Hepatocyte (in vitro differentiated cells): ENCODE measurements around the gene SH3TC1. TPM values are rescaled to one million over a fixed set of nuclear protein-coding genes. Genes with fewer than 3 reads are reported as not detected.

Experiments used
- DNase-seq: peaks from one replicate; pipeline ENCODE4 v3.0.0-alpha.2; 2016; ENCODE audit warnings: low spot score
- H2AFZ ChIP-seq: fragments of 200-600 bp; sonication (generic); 2 replicates; pipeline ENCODE4 v1.6.0; 2016; ENCODE audit warnings: antibody characterized with exemption, mild to moderate bottlenecking
- H3K27ac ChIP-seq: fragments of 200-600 bp; sonication (generic); 2 replicates; pipeline ENCODE4 v1.5.1; 2016; ENCODE audit warnings: mild to moderate bottlenecking
- H3K27me3 ChIP-seq: fragments of 200-600 bp; sonication (generic); 2 replicates; pipeline ENCODE4 v1.6.1; 2016
- H3K36me3 ChIP-seq: fragments of 200-600 bp; sonication (generic); replicated peaks from 2 replicates; pipeline ENCODE4 v1.5.1; 2016; ENCODE audit warnings: low read depth; ENCODE audit not compliant: insufficient read depth
- H3K4me1 ChIP-seq: fragments of 200-600 bp; sonication (generic); 2 replicates; pipeline ENCODE4 v1.5.1; 2016; ENCODE audit warnings: mild to moderate bottlenecking, moderate library complexity; ENCODE audit not compliant: insufficient read depth
- H3K4me2 ChIP-seq: fragments of 200-600 bp; sonication (generic); 2 replicates; pipeline ENCODE4 v1.6.0; 2016
- H3K4me3 ChIP-seq: fragments of 200-600 bp; sonication (generic); 2 replicates; pipeline ENCODE4 v1.5.1; 2016; ENCODE audit warnings: mild to moderate bottlenecking
- H3K79me2 ChIP-seq: fragments of 200-600 bp; sonication (generic); 2 replicates; pipeline ENCODE4 v1.6.0; 2017; ENCODE audit warnings: mild to moderate bottlenecking
- H3K9me2 ChIP-seq: fragments of 200-600 bp; sonication (generic); replicated peaks from 2 replicates; pipeline ENCODE4 v1.6.0; 2017; ENCODE audit warnings: mild to moderate bottlenecking; ENCODE audit not compliant: insufficient read depth
- H3K9me3 ChIP-seq: fragments of 200-600 bp; sonication (generic); 2 replicates; pipeline ENCODE4 v1.5.1; 2016; ENCODE audit warnings: low read depth, mild to moderate bottlenecking
- H4K20me1 ChIP-seq: fragments of 200-600 bp; sonication (generic); 2 replicates; pipeline ENCODE4 v1.6.0; 2016; ENCODE audit warnings: mild to moderate bottlenecking; ENCODE audit not compliant: insufficient read depth, poor library complexity, severe bottlenecking
- EZH2 ChIP-seq: fragments of 200-600 bp; sonication (generic); IDR thresholded peaks from 2 replicates; pipeline ENCODE4 v1.6.1; 2016; ENCODE audit warnings: antibody characterized with exemption, mild to moderate bottlenecking, borderline replicate concordance
- EZH2phosphoT487 ChIP-seq: fragments of 200-600 bp; sonication (generic); IDR thresholded peaks from one replicate; pipeline ENCODE4 v1.6.1; 2018; ENCODE audit warnings: antibody characterized with exemption, mild to moderate bottlenecking, low read depth, moderate library complexity; ENCODE audit not compliant: unreplicated experiment, severe bottlenecking
- WGBS: methylation state at CpG from one replicate; pipeline ENCODE4 v1.1.6; 2016; ENCODE audit warnings: low lambda C conversion rate; ENCODE audit errors: missing lambda C conversion rate; 5-methylcytosine and 5-hydroxymethylcytosine counted together
- polyA plus RNA-seq: library from polyadenylated mRNA; unstranded; fragments of >200 nt; fragmentation: Nextera tagmentation; extraction: Ambion mirVana; gene quantifications from 2 replicates; pipeline ENCODE4 v1.2.1, GENCODE V29; 2016
- total RNA-seq: library from RNA; depleted of rRNA; stranded (reverse); fragments of >200 nt; gene quantifications from 2 replicates; pipeline ENCODE4 v1.2.3, GENCODE V29; 2014
- TF ChIP-seq, protein P1 (sequence below): fragments of 200-600 bp; sonication (generic); IDR thresholded peaks from 2 replicates; pipeline ENCODE4 v1.5.1; 2016; ENCODE audit warnings: antibody characterized with exemption, mild to moderate bottlenecking; ENCODE audit not compliant: poor library complexity

SH3TC1 gene
- total and polyA plus RNA-seq, 2 experiments from 2014 or later, result 30.3 to 35.4 TPM

DNA sequence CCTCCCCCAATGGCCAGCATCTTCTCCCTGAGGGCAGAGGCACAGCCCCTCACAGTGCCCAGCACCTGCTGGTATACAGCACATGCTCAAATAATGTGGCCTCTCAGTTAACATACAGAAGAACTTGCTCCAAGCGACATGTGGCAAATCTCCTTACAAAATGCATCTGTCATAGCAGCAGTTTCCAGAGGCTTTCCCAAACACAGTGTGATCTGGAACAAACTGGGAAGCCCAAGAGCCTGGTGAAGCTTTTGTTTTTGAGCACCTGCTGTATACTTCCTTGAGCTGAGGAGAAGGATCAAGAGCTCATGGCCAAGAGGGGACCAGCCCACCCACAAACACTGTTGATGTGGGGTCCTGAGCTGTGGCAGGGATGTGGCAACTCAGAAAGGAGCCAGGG lies 35.6 kb downstream of the SH3TC1 start:
- no peak for DNase-seq
- WGBS, result 94% methylated on average over 1 of the region's 1 CpG
- Histone ChIP-seq H3K27ac (no peak overlapping the region), H2AFZ (no peak overlapping the region), H3K9me2 (no peaks in the 10 kb centered on the region), H3K79me2 (no peaks in the 10 kb centered on the region), H3K4me2 (no peak overlapping the region), H3K9me3 (no peaks in the 10 kb centered on the region), H4K20me1 (no peaks in the 10 kb centered on the region), H3K4me3 (no peak overlapping the region), H3K36me3 (no peaks in the 10 kb centered on the region), H3K4me1 (peaks cover 12% of the 10 kb centered on the region), H3K27me3 (no peaks in the 10 kb centered on the region)
- TF ChIP-seq EZH2 (no peak), EZH2phosphoT487 (no peak)
- TF ChIP-seq, protein P1, sequence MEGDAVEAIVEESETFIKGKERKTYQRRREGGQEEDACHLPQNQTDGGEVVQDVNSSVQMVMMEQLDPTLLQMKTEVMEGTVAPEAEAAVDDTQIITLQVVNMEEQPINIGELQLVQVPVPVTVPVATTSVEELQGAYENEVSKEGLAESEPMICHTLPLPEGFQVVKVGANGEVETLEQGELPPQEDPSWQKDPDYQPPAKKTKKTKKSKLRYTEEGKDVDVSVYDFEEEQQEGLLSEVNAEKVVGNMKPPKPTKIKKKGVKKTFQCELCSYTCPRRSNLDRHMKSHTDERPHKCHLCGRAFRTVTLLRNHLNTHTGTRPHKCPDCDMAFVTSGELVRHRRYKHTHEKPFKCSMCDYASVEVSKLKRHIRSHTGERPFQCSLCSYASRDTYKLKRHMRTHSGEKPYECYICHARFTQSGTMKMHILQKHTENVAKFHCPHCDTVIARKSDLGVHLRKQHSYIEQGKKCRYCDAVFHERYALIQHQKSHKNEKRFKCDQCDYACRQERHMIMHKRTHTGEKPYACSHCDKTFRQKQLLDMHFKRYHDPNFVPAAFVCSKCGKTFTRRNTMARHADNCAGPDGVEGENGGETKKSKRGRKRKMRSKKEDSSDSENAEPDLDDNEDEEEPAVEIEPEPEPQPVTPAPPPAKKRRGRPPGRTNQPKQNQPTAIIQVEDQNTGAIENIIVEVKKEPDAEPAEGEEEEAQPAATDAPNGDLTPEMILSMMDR, result no peak

DNA sequence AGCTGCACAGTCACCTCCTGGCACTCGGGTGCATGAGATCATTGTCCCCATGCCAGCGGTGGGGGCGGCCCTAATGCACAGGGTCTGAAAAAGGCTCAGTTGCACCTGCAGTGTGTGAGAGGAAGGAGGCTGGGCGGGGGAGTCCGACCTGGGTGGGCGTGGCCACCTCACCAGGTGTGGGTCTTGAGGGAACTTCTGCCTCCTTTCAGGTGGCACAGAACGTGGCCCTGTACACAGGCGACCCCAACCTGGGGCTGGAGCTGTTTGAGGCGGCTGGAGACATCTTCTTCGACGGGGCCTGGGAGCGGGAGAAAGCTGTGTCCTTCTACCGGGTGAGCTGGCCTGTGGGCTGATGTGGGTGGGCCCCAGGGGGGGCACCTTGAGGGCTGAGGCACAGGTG lies 36.1 kb downstream of the SH3TC1 start:
- Histone ChIP-seq H4K20me1 (no peaks in the 10 kb centered on the region), H3K27ac (no peak overlapping the region), H2AFZ (no peak overlapping the region), H3K9me2 (no peaks in the 10 kb centered on the region), H3K4me1 (peaks cover 12% of the 10 kb centered on the region), H3K36me3 (no peaks in the 10 kb centered on the region), H3K4me2 (no peak overlapping the region), H3K9me3 (no peaks in the 10 kb centered on the region), H3K27me3 (no peaks in the 10 kb centered on the region), H3K79me2 (no peaks in the 10 kb centered on the region), H3K4me3 (no peak overlapping the region)
- TF ChIP-seq EZH2 (no peak), EZH2phosphoT487 (no peak)
- TF ChIP-seq, protein P1, result no peak
- no peak for DNase-seq
- WGBS, result 90% methylated on average over 13 of the region's 13 CpGs

DNA sequence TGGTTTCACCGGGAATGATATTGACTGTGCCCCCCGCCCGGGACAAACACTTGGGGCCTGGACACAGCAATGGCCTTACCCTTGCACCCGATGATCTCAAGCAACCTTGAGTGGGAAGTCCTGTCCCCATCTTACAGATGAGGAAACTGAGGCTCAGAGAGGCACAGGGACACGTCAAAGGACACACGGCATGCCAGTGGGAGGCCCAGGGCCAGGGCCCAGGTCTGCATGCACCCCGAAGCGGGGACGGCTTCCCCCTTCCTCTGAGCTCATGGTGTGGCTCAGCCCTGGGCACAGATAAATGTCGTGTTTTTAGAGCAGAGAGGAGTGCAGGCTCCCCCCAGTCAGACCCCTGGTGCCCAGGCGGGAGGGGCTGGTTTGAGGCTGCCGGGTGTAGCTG lies 36.6 kb downstream of the SH3TC1 start:
- Histone ChIP-seq H3K9me2 (no peaks in the 10 kb centered on the region), H3K4me1 (peaks cover 12% of the 10 kb centered on the region), H4K20me1 (no peaks in the 10 kb centered on the region), H3K79me2 (no peaks in the 10 kb centered on the region), H2AFZ (no peak overlapping the region), H3K4me2 (no peak overlapping the region), H3K36me3 (no peaks in the 10 kb centered on the region), H3K4me3 (no peak overlapping the region), H3K27ac (no peak overlapping the region), H3K9me3 (no peaks in the 10 kb centered on the region), H3K27me3 (no peaks in the 10 kb centered on the region)
- 95% methylated on average over 12 of the region's 12 CpGs for WGBS
- DNase-seq, result no peak
- TF ChIP-seq EZH2 (no peak), EZH2phosphoT487 (no peak)
- TF ChIP-seq, protein P1, result no peak
